ENCODE data around the gene OR5K4. TPM values are rescaled to one million over a fixed set of nuclear protein-coding genes. Genes with fewer than 3 reads are reported as not detected.

The OR5K4 gene
- total and polyA plus RNA-seq, 2 experiments from 2014 or later, result not detected

GRCh38 chr3:98322101-98322500, 31.6 kb upstream of the OR5K4 start:
- Histone ChIP-seq H3K4me1 (ENCODE audit: insufficient read depth) (peaks cover 46% of the 10 kb centered on the region), H3K4me3 (peak overlapping the region; percentile 59), H4K20me1 (replicated peaks; ENCODE audit: insufficient read depth) (peaks cover 13% of the 10 kb centered on the region; the same call in 1 of the 2 replicates), H3F3A (replicated peaks; ENCODE audit: low read depth) (no peaks in the 10 kb centered on the region), H3K4me2 (peak overlapping the region; percentile 78), H3K27me3 (ENCODE audit: insufficient read depth) (no peaks in the 10 kb centered on the region), H2AFZ (no peak overlapping the region), H3K36me3 (ENCODE audit: insufficient read depth) (peaks cover 3% of the 10 kb centered on the region; the same call in 1 of the 2 replicates), H3K79me2 (replicated peaks; ENCODE audit: insufficient read depth) (peaks cover 78% of the 10 kb centered on the region), H3K27ac (ENCODE audit: low read depth) (no peak overlapping the region), H3K9me2 (ENCODE audit: insufficient read depth) (no peaks in the 10 kb centered on the region)
- peak overlapping the region; percentile 59; the same call in 1 of the 3 replicates for H3K4me3 Mint-ChIP-seq
- TF ChIP-seq NANOG (IDR thresholded peaks at IDR 0.05; ENCODE audit: borderline replicate concordance) (no peak), JUNB (IDR thresholded peaks at IDR 0.05; ENCODE audit: unreplicated experiment) (no peak), ZNF331 (CRISPR knock-in tag; IDR thresholded peaks at IDR 0.05; ENCODE audit: low read depth) (no peak), CREB1 (CRISPR knock-in tag; IDR thresholded peaks at IDR 0.05; ENCODE audit: low read depth) (no peak), ZNF462 (CRISPR knock-in tag; IDR thresholded peaks at IDR 0.05) (no peak), POLR2AphosphoS5 (IDR thresholded peaks at IDR 0.05; ENCODE audit: low read depth) (no peak), CTCF (conservative IDR thresholded peaks at IDR 0.05; ENCODE audit: low read depth in 2 of 2) (no peak), ZNF114 (CRISPR knock-in tag; IDR thresholded peaks at IDR 0.05) (no peak), EZH2phosphoT487 (IDR thresholded peaks at IDR 0.05; ENCODE audit: unreplicated experiment) (no peak), EZH2 (IDR thresholded peaks at IDR 0.05; ENCODE audit: low read depth, unreplicated experiment) (no peak), STAT1 (IDR thresholded peaks at IDR 0.05; ENCODE audit: unreplicated experiment) (no peak)
- TF ChIP-seq, protein P1, sequence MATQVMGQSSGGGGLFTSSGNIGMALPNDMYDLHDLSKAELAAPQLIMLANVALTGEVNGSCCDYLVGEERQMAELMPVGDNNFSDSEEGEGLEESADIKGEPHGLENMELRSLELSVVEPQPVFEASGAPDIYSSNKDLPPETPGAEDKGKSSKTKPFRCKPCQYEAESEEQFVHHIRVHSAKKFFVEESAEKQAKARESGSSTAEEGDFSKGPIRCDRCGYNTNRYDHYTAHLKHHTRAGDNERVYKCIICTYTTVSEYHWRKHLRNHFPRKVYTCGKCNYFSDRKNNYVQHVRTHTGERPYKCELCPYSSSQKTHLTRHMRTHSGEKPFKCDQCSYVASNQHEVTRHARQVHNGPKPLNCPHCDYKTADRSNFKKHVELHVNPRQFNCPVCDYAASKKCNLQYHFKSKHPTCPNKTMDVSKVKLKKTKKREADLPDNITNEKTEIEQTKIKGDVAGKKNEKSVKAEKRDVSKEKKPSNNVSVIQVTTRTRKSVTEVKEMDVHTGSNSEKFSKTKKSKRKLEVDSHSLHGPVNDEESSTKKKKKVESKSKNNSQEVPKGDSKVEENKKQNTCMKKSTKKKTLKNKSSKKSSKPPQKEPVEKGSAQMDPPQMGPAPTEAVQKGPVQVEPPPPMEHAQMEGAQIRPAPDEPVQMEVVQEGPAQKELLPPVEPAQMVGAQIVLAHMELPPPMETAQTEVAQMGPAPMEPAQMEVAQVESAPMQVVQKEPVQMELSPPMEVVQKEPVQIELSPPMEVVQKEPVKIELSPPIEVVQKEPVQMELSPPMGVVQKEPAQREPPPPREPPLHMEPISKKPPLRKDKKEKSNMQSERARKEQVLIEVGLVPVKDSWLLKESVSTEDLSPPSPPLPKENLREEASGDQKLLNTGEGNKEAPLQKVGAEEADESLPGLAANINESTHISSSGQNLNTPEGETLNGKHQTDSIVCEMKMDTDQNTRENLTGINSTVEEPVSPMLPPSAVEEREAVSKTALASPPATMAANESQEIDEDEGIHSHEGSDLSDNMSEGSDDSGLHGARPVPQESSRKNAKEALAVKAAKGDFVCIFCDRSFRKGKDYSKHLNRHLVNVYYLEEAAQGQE (IDR thresholded peaks at IDR 0.05; ENCODE audit: unreplicated experiment), result no peak
- TF ChIP-seq, protein P2, sequence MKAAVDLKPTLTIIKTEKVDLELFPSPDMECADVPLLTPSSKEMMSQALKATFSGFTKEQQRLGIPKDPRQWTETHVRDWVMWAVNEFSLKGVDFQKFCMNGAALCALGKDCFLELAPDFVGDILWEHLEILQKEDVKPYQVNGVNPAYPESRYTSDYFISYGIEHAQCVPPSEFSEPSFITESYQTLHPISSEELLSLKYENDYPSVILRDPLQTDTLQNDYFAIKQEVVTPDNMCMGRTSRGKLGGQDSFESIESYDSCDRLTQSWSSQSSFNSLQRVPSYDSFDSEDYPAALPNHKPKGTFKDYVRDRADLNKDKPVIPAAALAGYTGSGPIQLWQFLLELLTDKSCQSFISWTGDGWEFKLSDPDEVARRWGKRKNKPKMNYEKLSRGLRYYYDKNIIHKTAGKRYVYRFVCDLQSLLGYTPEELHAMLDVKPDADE (IDR thresholded peaks at IDR 0.05), result no peak
- H3K9me3 Mint-ChIP-seq, result no peaks in the 10 kb centered on the region; the same call in 2 of the 3 replicates
- H3K36me3 Mint-ChIP-seq (ENCODE audit: low read depth), result peaks cover 23% of the 10 kb centered on the region; the same call in 2 of the 3 replicates
- H3K27ac Mint-ChIP-seq, result no peak overlapping the region
- ATAC-seq, result no peak
- H3K4me1 Mint-ChIP-seq, result peaks cover 37% of the 10 kb centered on the region
- no peak for DNase-seq (ENCODE audit: low spot score)
- H3K27me3 Mint-ChIP-seq (ENCODE audit: insufficient read depth, low read depth, poor library complexity), result no peaks in the 10 kb centered on the region
